ENCODE measurements around the gene MRPS7.

DNA sequence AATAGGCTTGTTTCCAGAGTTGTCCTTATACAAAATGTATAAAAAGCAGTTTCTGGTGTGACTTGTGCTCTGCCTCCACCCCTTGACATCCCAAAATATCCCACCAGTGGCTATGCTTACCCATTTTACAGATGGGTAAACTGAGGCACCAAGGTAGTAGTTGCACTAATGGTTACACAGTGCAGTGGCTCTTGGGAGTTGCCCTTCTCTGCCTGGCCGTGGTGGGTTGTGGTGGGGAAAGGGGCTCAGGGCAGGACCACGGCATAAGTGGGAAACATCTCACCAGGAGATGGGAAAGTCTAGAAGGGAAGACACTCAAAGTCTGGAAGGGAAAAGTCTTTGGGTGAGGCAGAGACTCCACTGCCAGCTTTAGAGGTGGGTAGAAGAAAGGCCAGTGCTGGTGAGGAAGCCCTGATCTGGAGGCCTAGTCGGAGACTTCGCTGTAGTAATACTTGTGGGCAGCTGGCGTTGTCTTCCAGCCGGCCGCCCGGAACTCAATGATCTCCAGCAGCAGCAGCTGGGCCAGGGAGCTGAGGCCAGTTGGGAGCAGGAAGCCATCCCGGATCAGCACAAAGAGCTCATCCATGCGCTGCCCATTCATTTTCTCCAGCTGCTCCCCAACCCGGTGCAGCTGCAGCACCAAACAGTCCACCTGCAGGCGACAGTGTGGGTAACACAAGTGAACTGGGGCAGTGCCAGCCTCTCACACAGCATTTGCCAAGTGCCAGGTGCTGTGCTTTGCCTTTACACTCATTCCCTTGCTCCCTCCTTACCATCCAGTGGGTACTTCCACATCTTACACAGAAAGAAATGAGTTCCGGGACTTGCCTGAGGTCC lies 4.9 kb downstream of the MRPS7 start:
- no peak for TF ChIP-seq EZH2 (IDR thresholded peaks at IDR 0.05)
- TF ChIP-seq, protein P1, sequence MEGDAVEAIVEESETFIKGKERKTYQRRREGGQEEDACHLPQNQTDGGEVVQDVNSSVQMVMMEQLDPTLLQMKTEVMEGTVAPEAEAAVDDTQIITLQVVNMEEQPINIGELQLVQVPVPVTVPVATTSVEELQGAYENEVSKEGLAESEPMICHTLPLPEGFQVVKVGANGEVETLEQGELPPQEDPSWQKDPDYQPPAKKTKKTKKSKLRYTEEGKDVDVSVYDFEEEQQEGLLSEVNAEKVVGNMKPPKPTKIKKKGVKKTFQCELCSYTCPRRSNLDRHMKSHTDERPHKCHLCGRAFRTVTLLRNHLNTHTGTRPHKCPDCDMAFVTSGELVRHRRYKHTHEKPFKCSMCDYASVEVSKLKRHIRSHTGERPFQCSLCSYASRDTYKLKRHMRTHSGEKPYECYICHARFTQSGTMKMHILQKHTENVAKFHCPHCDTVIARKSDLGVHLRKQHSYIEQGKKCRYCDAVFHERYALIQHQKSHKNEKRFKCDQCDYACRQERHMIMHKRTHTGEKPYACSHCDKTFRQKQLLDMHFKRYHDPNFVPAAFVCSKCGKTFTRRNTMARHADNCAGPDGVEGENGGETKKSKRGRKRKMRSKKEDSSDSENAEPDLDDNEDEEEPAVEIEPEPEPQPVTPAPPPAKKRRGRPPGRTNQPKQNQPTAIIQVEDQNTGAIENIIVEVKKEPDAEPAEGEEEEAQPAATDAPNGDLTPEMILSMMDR (IDR thresholded peaks at IDR 0.05) = no peak

Data from neural progenitor cell (in vitro differentiated cells).